ENCODE measurements around the gene ADK.

The ADK gene

DNA sequence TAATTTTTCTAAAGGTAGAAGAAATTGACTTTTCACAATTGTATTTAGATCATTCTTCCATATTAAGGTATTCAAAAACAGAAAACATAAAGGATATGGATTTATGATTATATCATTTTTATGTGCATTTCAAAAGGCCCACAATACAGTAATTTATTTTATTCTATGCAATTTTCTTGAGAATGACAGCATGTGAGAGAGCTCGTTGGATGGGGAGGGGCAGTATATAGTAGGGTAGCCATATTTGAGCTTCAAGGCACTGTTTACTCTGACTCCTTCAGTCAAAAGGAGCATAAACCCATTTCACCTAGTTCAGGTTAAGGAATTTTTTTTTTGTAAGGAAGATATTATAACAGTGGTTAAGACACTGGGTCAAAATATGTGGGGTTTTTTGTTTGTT lies 534.5 kb downstream of the ADK start:
- TF ChIP-seq, protein P1, sequence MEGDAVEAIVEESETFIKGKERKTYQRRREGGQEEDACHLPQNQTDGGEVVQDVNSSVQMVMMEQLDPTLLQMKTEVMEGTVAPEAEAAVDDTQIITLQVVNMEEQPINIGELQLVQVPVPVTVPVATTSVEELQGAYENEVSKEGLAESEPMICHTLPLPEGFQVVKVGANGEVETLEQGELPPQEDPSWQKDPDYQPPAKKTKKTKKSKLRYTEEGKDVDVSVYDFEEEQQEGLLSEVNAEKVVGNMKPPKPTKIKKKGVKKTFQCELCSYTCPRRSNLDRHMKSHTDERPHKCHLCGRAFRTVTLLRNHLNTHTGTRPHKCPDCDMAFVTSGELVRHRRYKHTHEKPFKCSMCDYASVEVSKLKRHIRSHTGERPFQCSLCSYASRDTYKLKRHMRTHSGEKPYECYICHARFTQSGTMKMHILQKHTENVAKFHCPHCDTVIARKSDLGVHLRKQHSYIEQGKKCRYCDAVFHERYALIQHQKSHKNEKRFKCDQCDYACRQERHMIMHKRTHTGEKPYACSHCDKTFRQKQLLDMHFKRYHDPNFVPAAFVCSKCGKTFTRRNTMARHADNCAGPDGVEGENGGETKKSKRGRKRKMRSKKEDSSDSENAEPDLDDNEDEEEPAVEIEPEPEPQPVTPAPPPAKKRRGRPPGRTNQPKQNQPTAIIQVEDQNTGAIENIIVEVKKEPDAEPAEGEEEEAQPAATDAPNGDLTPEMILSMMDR (conservative IDR thresholded peaks at IDR 0.05; ENCODE audit: low read length) = no peak
- DNase-seq (ENCODE audit: low read depth) = no peak
- no peak overlapping the region for H3K4me3 ChIP-seq (ENCODE audit: low read length)

DNA sequence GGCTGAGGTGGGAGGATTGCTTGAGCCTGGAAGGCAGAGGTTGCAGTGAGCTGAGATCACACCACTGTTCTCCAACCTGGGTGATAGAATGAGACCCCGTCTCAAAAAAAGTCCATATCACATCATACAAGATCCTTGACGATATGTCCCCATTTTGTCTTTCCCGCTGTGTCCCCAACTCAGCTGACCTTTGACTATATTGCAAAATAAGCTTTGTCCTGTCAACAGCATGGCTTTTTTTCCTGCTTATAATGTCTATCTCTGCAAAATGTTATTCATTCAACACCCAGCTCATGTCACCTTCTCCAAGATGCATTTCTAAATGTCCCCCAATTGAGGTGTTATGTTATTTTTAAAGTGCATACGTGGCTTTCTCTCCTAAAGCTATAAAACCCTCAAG lies 539.4 kb downstream of the ADK start:
- DNase-seq (ENCODE audit: low read depth) = no peak
- H3K4me3 ChIP-seq (ENCODE audit: low read length) = no peak overlapping the region
- TF ChIP-seq, protein P1 (conservative IDR thresholded peaks at IDR 0.05; ENCODE audit: low read length) = no peak

DNA sequence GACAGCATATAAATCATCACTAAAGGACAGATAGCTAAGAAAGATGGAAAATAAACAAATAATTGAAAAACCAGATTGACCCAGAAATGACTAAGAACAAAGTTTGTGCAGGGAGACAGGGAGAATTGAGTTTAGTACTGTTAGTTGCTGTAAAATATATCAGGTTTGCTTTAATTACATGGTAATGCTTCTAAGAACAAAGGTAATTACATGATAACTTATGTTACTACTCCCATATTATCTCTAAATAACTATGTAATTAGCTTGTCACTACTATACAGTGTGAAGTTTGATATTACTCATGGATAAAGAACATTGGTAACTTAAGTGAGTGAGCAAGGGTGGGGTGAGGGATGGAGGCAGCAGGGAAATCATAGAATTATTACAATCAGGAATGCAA lies 540.1 kb downstream of the ADK start:
- TF ChIP-seq, protein P1 (conservative IDR thresholded peaks at IDR 0.05; ENCODE audit: low read length) = no peak
- no peak for DNase-seq (ENCODE audit: low read depth)
- H3K4me3 ChIP-seq (ENCODE audit: low read length) = no peak overlapping the region

DNA sequence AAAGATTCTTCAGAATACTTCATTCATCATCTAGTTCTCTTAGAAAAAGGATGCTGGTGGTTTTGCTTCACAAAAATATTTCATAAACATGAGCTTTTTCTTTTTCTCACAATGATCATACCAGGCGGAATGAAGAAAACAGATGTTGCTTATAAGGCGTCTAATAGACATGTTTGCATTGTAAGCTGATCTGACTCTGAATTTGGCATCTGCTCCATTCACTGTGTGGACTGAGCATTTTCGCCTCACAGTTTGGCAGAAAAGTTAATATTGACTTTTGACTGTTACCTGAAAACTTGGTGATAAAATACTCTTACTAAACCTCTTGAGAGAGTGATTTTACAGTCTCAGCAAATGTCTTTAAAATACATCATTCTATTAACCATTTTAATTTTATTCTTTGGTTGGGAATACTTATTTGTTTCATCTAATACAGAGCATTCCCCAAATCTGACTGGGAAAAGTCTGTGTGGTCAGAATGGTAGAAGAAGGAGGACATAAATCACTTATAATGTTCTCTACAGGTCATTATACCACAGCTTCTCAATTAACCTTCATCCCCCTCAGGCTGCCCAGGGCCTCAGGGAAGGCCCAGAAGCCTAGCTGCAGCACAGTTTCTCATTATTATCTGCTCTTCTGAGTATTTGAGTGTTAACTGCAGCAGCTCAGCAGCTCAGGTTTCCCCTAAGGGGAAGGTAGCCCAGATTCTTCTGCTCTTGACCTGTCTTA lies 553.8 kb downstream of the ADK start:
- TF ChIP-seq, protein P1 (conservative IDR thresholded peaks at IDR 0.05; ENCODE audit: low read length) = no peak
- no peak overlapping the region for H3K4me3 ChIP-seq (ENCODE audit: low read length)
- DNase-seq (ENCODE audit: low read depth) = peak; percentile 16

DNA sequence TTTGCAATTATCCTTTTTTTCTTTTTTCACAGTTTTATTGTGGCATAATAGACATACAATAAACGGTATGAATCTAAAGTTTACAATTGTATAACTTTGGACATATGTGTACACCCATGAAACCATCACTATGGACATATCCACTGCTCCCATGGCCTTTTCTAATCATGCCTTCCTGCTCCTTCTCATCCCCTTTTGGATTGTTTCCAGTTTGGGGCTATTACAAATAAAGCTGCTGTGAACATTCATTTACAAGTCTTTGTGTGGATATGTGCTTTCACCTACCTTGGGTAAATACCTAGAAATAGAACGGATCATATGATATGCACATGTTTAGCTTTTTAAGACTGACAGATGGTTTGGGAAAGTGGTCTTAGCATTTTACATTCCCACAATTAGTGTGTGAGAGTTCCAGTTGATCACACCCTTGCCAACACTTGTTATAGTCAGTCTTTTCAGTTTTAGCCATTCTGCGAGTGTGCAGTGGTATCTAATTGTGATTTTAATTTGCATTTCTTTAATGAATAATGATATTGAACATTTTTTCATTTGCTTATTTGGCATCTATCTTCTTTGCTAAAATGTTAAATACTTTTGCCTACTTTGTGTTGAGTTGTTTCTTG lies 554.4 kb downstream of the ADK start:
- no peak for DNase-seq (ENCODE audit: low read depth)
- H3K4me3 ChIP-seq (ENCODE audit: low read length) = no peak overlapping the region
- TF ChIP-seq, protein P1 (conservative IDR thresholded peaks at IDR 0.05; ENCODE audit: low read length) = no peak

DNA sequence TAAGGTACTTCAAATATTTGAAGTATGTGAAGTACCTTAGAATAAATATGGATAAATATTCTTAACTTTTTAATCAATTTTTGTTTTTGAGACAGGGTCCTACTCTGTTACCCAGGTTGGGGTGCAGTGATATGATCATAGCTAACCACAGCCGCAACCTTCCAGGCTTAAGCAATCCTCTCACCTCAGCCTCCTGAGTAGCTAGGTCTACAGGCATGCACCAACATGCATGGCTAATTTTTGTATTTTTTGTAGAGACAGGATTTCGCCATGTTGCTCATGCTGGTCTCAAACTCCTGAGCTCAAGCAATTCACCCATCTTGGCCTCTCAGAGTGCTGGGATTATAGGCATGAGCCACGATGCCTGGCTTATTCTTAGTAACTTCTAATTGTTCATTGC lies 555.9 kb downstream of the ADK start:
- TF ChIP-seq, protein P1 (conservative IDR thresholded peaks at IDR 0.05; ENCODE audit: low read length) = no peak
- DNase-seq (ENCODE audit: low read depth) = no peak
- H3K4me3 ChIP-seq (ENCODE audit: low read length) = no peak overlapping the region

DNA sequence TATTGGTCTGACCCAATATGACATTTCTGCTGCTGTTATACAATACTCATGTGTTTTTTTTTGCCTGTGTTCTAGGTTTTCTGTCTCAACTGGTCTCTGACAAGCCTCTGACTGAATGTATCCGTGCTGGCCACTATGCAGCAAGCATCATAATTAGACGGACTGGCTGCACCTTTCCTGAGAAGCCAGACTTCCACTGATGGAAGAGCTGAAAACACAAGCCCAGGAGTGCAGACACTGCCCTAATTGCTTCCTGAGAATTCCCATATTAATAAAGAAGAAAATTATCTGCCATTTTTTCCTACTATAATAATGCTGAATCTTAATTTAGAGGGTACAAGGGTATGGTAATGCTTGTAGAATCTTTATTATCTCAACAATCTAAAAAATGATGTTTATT lies 557.2 kb downstream of the ADK start:
- no peak overlapping the region for H3K4me3 ChIP-seq (ENCODE audit: low read length)
- no peak for DNase-seq (ENCODE audit: low read depth)
- TF ChIP-seq, protein P1 (conservative IDR thresholded peaks at IDR 0.05; ENCODE audit: low read length) = no peak

Measured in AG10803 (cell line).